Right atrium auricular region (tissue), 2 donors: ENCODE data around the gene PTHLH. TPM values are rescaled to one million over a fixed set of nuclear protein-coding genes. Genes with fewer than 3 reads are reported as not detected.

Experiments used
- DNase-seq: peaks from one replicate; pipeline ENCODE4 v3.0.0-alpha.2; 2019; ENCODE audit warnings: low spot score
- H3K27ac ChIP-seq, 2 donors: fragments of 200-600 bp; sonication (generic); 1 replicate in 1 of 2; 2 replicates in 1 of 2; pipeline ENCODE4 v1.5.1; 2016 to 2019
- H3K27me3 ChIP-seq, 2 donors: fragments of 200-600 bp; sonication (generic); one replicate each; pipeline versions ENCODE4 v1.5.1 to v1.6.0; 2017 to 2019
- H3K36me3 ChIP-seq: fragments of 200-600 bp; sonication (generic); one replicate; pipeline ENCODE4 v1.5.1; 2016
- H3K4me1 ChIP-seq, 2 donors: fragments of 200-600 bp; sonication (generic); one replicate each; pipeline versions ENCODE4 v1.5.1 to v1.6.0; 2017 to 2019
- H3K4me3 ChIP-seq, 2 donors: fragments of 200-600 bp; sonication (generic); 1 replicate in 1 of 2; 2 replicates in 1 of 2; pipeline ENCODE4 v1.5.1; 2017 to 2019; ENCODE audit warnings: mild to moderate bottlenecking in 1 of 2, moderate library complexity in 1 of 2
- H3K9me3 ChIP-seq, 2 donors: fragments of 200-600 bp; sonication (generic); one replicate each; pipeline ENCODE4 v1.5.1; 2019
- CTCF ChIP-seq, 2 donors: fragments of 200-600 bp; sonication (generic); IDR thresholded peaks; one replicate each; pipeline ENCODE4 v1.5.1; 2019; ENCODE audit warnings: antibody characterized with exemption in 2 of 2
- total RNA-seq, 2 donors: library from RNA; depleted of rRNA; stranded (reverse); fragments of >200 nt; gene quantifications; one replicate each; pipeline ENCODE4 v1.1.0, GENCODE V29; 2016

Gene PTHLH
- total RNA-seq, 2 donors from 2014 or later, result 0.63 to 67.6 TPM

DNA sequence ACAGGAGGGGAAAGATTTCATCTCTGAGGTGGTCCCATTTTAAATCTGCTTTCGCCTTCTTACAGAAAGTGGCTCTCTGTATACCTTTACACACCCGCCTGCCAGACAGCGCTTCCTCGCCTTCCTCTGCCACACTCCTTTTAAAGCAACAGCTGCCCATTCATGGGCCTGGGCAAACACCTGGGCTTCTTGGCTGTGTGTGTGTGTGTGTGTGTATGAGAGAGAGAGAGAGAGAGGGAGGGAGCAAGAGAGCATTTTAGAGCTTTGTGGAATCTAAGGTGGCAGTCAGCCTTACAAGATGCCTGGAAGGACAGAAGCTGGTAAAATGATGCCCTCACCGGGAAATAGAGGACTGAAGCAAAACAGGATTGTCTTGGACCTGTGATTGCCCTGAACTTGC is 20.0 kb downstream of the PTHLH start:
- DNase-seq, result no peak
- no peaks in the 10 kb centered on the region for H3K4me1 ChIP-seq
- no peaks in the 10 kb centered on the region for H3K27me3 ChIP-seq
- TF ChIP-seq CTCF (IDR thresholded peaks at IDR 0.05), result no peak
- no peak overlapping the region for H3K4me3 ChIP-seq
- no peak overlapping the region for H3K27ac ChIP-seq
- H3K9me3 ChIP-seq, result no peaks in the 10 kb centered on the region
- H3K36me3 ChIP-seq, result no peaks in the 10 kb centered on the region

- H3K9me3 ChIP-seq, result no peaks in the 10 kb centered on the region
- H3K4me1 ChIP-seq, result no peaks in the 10 kb centered on the region
- no peak for TF ChIP-seq CTCF (IDR thresholded peaks at IDR 0.05)
- H3K4me3 ChIP-seq, result no peak overlapping the region
- no peaks in the 10 kb centered on the region for H3K27me3 ChIP-seq
- H3K36me3 ChIP-seq, result no peaks in the 10 kb centered on the region
- H3K27ac ChIP-seq, result no peak overlapping the region
- DNase-seq, result no peak
Observed at GRCh38 chr12:27951898-27952297, 20.6 kb downstream of the PTHLH start.

DNA sequence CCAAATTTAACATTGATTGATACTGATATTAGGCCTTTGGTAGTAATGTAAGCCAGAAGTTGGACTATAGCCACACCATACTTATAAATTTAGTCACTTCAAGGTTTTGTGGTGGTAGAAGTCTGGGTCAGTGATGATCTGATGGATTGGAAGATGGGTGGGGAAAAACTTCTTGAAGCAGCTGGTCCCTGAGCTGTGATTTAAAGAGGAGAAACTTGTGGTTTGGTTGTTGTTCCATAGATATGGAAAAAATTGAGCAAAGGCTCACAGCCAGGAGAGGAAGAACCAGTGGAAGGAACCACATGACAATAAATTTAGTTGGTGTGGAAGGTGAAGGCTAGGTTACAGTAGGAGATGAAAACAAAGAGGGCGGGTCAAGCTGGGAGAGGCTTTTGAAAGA is 26.1 kb downstream of the PTHLH start:
- no peak overlapping the region for H3K27ac ChIP-seq
- no peaks in the 10 kb centered on the region for H3K4me1 ChIP-seq
- DNase-seq, result no peak
- TF ChIP-seq CTCF (IDR thresholded peaks at IDR 0.05), result no peak
- no peaks in the 10 kb centered on the region for H3K27me3 ChIP-seq
- H3K36me3 ChIP-seq, result no peaks in the 10 kb centered on the region
- H3K9me3 ChIP-seq, result no peaks in the 10 kb centered on the region
- H3K4me3 ChIP-seq, result no peak overlapping the region

DNA sequence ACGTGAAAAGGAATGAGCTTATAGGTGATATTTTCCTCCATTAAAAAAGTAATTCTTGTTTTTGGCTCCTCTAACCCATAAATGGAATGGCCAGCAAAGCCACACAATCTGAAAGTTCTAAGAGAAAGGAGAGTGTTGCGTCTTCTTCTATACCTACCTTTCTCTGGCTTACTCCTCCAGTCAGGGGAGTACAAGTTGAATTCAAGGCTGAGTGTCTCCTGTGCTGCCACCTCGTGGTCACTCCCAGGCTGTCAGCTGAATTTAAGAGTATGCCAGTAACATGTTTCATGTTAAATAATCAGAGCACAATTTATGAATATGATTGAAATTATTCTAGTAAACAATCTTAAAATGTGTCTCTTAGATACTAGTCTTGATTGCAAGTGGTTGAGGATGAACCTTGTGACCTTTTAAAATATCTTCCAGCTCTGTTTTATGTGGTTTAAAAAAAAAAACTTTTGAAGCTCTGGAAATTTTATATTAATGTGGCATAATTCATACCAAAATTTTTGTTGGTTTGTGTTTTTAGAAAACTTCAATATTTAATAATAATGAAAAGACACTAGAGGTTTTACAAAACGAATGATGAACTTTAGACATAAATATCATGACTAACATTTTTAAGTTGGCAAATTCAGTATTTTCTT is 31.7 kb downstream of the PTHLH start:
- Histone ChIP-seq H3K27me3 (no peaks in the 10 kb centered on the region), H3K36me3 (no peaks in the 10 kb centered on the region), H3K4me3 (no peak overlapping the region), H3K27ac (no peak overlapping the region), H3K9me3 (no peaks in the 10 kb centered on the region), H3K4me1 (no peaks in the 10 kb centered on the region)
- TF ChIP-seq CTCF (IDR thresholded peaks at IDR 0.05), result peak; percentile 83 to 85
- peak; percentile 79 for DNase-seq

DNA sequence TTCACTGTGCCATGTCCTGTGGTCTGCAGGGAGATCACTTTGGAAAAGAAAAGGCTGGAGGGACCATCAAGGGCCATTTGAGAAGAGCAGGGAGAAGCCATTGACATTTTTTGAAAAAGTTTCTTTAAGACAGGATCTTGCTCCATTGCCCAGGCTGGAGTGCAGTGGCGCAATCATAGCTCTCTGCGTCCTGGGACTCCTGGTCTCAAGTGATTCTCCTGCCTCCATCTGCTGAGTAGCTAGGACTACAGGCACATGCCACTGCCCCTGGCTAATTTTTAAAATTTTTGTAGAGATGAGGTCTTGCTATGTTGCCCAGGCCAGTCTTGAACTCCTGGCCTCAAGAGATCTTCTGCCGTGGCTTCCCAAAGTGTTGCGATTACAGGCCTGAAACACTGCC is 32.3 kb downstream of the PTHLH start:
- Histone ChIP-seq H3K4me3 (no peak overlapping the region), H3K27me3 (no peaks in the 10 kb centered on the region), H3K4me1 (no peaks in the 10 kb centered on the region), H3K9me3 (no peaks in the 10 kb centered on the region), H3K27ac (no peak overlapping the region), H3K36me3 (no peaks in the 10 kb centered on the region)
- no peak for TF ChIP-seq CTCF (IDR thresholded peaks at IDR 0.05)
- no peak for DNase-seq

DNA sequence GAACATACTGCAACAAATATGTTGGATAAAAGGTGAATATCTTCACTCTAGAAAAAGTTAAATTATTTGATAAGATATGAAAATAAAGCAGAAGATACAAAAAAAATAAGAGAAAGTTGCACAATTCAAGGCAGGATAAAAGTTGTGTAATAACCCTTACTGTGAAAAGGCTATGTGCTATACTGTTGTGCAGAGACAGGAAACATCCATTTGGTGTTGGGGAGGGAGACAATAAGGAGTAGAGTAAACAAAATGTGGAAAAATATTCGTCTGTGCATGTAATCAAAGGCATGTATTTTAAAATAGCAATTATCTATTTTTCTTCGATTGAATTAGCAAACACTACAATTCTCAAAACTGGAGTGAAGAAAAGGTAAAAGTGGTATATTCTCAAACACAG is 34.8 kb downstream of the PTHLH start:
- no peak overlapping the region for H3K4me3 ChIP-seq
- no peaks in the 10 kb centered on the region for H3K9me3 ChIP-seq
- no peaks in the 10 kb centered on the region for H3K36me3 ChIP-seq
- H3K4me1 ChIP-seq, result no peaks in the 10 kb centered on the region
- no peak overlapping the region for H3K27ac ChIP-seq
- no peak for TF ChIP-seq CTCF (IDR thresholded peaks at IDR 0.05)
- no peak for DNase-seq
- H3K27me3 ChIP-seq, result no peaks in the 10 kb centered on the region
